H7 (cell line): Measurements from ENCODE around the gene MB21D2. TPM values are rescaled to one million over a fixed set of nuclear protein-coding genes. Genes with fewer than 3 reads are reported as not detected.

Source experiments
- DNase-seq: peaks from one replicate; pipeline ENCODE4 v3.0.0; 2012
- H3K27me3 ChIP-seq: 2 replicates; pipeline ENCODE4 v1.6.0; 2011; ENCODE audit warnings: mild to moderate bottlenecking, low read length; ENCODE audit not compliant: control insufficient read depth, insufficient read depth
- H3K36me3 ChIP-seq: replicated peaks from 2 replicates; pipeline ENCODE4 v1.5.1; 2011; ENCODE audit warnings: low read length; ENCODE audit not compliant: control insufficient read depth, insufficient read depth
- H3K4me3 ChIP-seq: 2 replicates; pipeline ENCODE4 v1.5.1; 2011; ENCODE audit warnings: low read depth, mild to moderate bottlenecking, control low read depth, low read length, moderate library complexity; ENCODE audit not compliant: insufficient read depth
- total RNA-seq: library from RNA; depleted of rRNA; stranded (reverse); fragments of >200 nt; shearing (Covaris generic); gene quantifications from 2 replicates; pipeline ENCODE4 v1.2.3, GENCODE V29; 2014

The MB21D2 gene
- total RNA-seq, 1 experiment from 2014 or later: 36.9 TPM

- DNase-seq: no peak
- Histone ChIP-seq H3K36me3 (no peaks in the 10 kb centered on the region), H3K27me3 (no peaks in the 10 kb centered on the region), H3K4me3 (no peak overlapping the region)
These were observed 69.7 kb downstream of the MB21D2 start for GRCh38 chr3:192847941-192848340.

DNA sequence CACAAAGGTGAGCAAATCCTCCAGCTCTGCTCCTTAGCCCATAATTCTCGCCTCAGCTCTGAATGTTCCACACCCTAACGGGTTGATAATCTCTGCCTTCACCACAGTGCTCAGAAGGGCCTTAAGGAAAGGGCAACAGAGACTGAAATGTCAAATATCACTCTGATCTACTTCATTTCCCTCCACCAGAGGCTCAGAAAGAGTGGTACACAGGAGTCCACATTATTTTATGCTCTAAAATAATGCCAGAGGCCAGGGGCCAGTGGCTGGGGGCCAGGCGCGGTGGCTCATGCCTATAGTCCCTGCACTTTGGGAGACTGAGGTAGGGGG is 72.2 kb downstream of the MB21D2 start:
- Histone ChIP-seq H3K27me3 (no peaks in the 10 kb centered on the region), H3K36me3 (no peaks in the 10 kb centered on the region), H3K4me3 (no peak overlapping the region)
- DNase-seq: no peak

DNA sequence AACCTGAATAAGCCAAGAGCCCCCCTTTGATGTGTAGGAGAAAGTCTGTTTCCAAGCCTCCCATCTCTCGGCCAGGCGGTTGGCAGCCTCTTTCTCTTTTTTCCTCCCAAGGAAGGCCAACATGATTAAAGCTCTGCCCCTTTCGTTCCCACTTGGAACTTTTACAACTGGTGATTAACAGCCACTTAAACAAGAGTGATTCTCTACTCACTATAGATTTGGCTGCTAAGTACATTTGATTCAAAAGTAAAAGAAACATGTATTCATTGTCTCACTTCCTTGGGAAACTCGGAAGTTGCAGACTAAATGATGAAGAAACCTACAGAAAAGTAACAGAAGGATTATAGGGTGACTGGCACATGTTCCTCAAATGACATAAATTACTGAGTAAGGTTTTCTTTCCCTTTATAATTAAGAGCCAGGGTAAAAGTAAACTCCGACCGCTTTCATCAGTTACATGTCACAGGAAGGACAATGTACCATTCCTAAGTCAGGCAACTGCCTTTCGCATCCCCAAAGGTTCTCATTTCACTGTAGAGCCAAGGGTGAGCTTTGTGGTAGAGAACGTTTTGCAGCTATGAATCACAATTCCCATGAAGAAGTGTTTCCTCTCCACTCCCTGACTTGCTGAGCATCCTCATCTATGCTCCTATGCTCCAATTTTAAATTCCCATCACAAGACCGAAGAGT is 72.7 kb downstream of the MB21D2 start:
- no peaks in the 10 kb centered on the region for H3K27me3 ChIP-seq
- H3K36me3 ChIP-seq: no peaks in the 10 kb centered on the region
- no peak overlapping the region for H3K4me3 ChIP-seq
- no peak for DNase-seq

DNA sequence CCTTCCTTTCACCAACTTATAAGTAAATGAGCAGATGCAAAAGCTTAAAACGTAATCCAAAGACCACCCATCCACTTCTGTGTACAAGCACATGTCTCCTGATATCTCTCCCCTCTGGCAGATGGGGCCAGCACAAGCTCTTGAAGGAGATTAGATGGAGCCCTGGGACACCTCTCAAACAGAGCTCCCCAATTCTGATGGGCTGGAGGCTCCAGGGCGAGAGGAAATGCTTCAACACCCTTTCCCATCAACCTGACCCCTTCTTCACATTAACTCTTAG is 73.2 kb downstream of the MB21D2 start:
- no peaks in the 10 kb centered on the region for H3K27me3 ChIP-seq
- no peak for DNase-seq
- no peak overlapping the region for H3K4me3 ChIP-seq
- H3K36me3 ChIP-seq: no peaks in the 10 kb centered on the region

GRCh38 chr3:192843723-192844485 is 73.8 kb downstream of the MB21D2 start:
- no peaks in the 10 kb centered on the region for H3K36me3 ChIP-seq
- no peak overlapping the region for H3K4me3 ChIP-seq
- DNase-seq: no peak
- H3K27me3 ChIP-seq: no peaks in the 10 kb centered on the region

GRCh38 chr3:192843119-192843518 is 74.5 kb downstream of the MB21D2 start:
- DNase-seq: no peak
- H3K36me3 ChIP-seq: no peaks in the 10 kb centered on the region
- H3K27me3 ChIP-seq: no peaks in the 10 kb centered on the region
- H3K4me3 ChIP-seq: no peak overlapping the region

- Histone ChIP-seq H3K36me3 (no peaks in the 10 kb centered on the region), H3K27me3 (no peaks in the 10 kb centered on the region), H3K4me3 (no peak overlapping the region)
- DNase-seq: no peak
These were observed 74.9 kb downstream of the MB21D2 start for GRCh38 chr3:192842711-192843110.

- DNase-seq: no peak
- H3K36me3 ChIP-seq: no peaks in the 10 kb centered on the region
- no peak overlapping the region for H3K4me3 ChIP-seq
- H3K27me3 ChIP-seq: no peaks in the 10 kb centered on the region
These were observed 75.5 kb downstream of the MB21D2 start for GRCh38 chr3:192842138-192842537.

- no peak for DNase-seq
- H3K27me3 ChIP-seq: no peaks in the 10 kb centered on the region
These were observed 76.2 kb downstream of the MB21D2 start for GRCh38 chr3:192841428-192841827.

DNA sequence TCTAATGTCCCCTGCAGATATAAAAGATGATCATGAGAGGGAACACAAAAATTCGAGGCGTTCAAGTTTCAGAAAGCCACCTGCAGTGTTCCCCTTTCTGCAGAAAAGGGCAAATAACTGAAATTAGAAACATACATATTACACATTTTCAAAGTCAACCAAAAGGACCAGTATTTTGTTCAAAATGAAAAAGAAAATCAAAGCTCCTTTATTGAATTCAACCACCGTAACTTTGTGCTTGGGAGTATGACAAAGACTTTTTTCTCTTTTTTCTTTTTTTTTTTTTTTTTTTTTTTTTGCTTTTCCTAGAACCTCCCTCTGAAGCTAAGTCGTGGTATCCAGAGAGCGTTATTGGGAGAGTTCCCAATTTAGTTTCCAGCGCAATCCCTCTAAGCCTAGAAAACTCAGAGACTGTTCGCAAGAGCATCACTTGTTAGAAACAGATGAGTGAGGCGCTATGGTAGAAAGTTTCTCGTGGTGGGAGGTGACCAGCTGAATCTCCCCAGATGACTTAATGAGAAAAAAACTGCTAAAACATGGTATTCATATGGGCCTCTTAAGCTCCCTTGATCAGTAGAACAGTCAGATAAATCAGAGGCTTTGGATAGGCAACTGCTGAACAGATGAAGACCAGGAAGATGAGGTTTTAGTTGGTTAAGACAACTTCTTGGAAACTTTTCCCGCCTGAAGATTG is 77.4 kb downstream of the MB21D2 start:
- H3K4me3 ChIP-seq: no peak overlapping the region
- DNase-seq: no peak
- H3K36me3 ChIP-seq: no peaks in the 10 kb centered on the region
- no peaks in the 10 kb centered on the region for H3K27me3 ChIP-seq

More at GRCh38 chr3:192841428-192841827, 76.2 kb downstream of the MB21D2 start:
- Histone ChIP-seq H3K4me3 (no peak overlapping the region), H3K36me3 (no peaks in the 10 kb centered on the region)

- DNase-seq: no peak
- no peaks in the 10 kb centered on the region for H3K27me3 ChIP-seq
These were observed 81.5 kb downstream of the MB21D2 start for GRCh38 chr3:192835818-192836815.

GRCh38 chr3:192834428-192834827 is 83.2 kb downstream of the MB21D2 start:
- no peaks in the 10 kb centered on the region for H3K27me3 ChIP-seq

More at GRCh38 chr3:192835818-192836815, 81.5 kb downstream of the MB21D2 start:
- Histone ChIP-seq H3K4me3 (no peak overlapping the region), H3K36me3 (no peaks in the 10 kb centered on the region)

GRCh38 chr3:192833177-192833890 is 84.3 kb downstream of the MB21D2 start:
- Histone ChIP-seq H3K27me3 (no peaks in the 10 kb centered on the region), H3K4me3 (no peak overlapping the region), H3K36me3 (no peaks in the 10 kb centered on the region; the same call in 1 of the 2 replicates)
- DNase-seq: no peak

More at GRCh38 chr3:192834428-192834827, 83.2 kb downstream of the MB21D2 start:
- Histone ChIP-seq H3K4me3 (no peak overlapping the region), H3K36me3 (no peaks in the 10 kb centered on the region; the same call in 1 of the 2 replicates)
- no peak for DNase-seq
